HL-60 (cell line): Measurements from ENCODE around the gene TMC8.

Experiments
- CTCF ChIP-seq: IDR thresholded peaks from one replicate; pipeline ENCODE4 v1.5.1; 2011; ENCODE audit warnings: low read length, control low read depth, inconsistent platforms; ENCODE audit not compliant: insufficient read depth
- GABPA ChIP-seq: IDR thresholded peaks from 2 replicates; pipeline ENCODE4 v1.6.1; 2012; ENCODE audit warnings: low read depth
- POLR2AphosphoS5 ChIP-seq: IDR thresholded peaks from 2 replicates; pipeline ENCODE4 v1.6.1; 2012; ENCODE audit warnings: low read depth
- REST ChIP-seq: IDR thresholded peaks from 2 replicates; pipeline ENCODE4 v1.6.1; 2012; ENCODE audit warnings: low read depth; ENCODE audit not compliant: insufficient replicate concordance
- SPI1 ChIP-seq: IDR thresholded peaks from 2 replicates; pipeline ENCODE4 v1.6.1; 2012; ENCODE audit warnings: low read depth, mild to moderate bottlenecking, borderline replicate concordance

- no peak for TF ChIP-seq CTCF
- TF ChIP-seq POLR2AphosphoS5 = no peak
- TF ChIP-seq GABPA = no peak
- no peak for TF ChIP-seq REST
- TF ChIP-seq SPI1 = no peak
Measured at GRCh38 chr17:78132767-78133178, 2.2 kb downstream of the TMC8 start.
